K562 (cell line): ENCODE results near the gene UBE2H. TPM values are rescaled to one million over a fixed set of nuclear protein-coding genes. Genes with fewer than 3 reads are reported as not detected.

Source experiments
- BHLHE40 ChIP-seq: IDR thresholded peaks from 2 replicates; pipeline ENCODE4 v1.6.1; 2011; ENCODE audit warnings: low read length, improper control_type of control experiment
- DACH1 ChIP-seq: fragments of 450-650 bp; IDR thresholded peaks from 2 replicates; pipeline ENCODE4 v1.6.1; 2018; ENCODE audit not compliant: partially characterized antibody
- SMARCC2 ChIP-seq: fragments of 450-650 bp; IDR thresholded peaks from 2 replicates; pipeline ENCODE4 v1.6.1; 2017; ENCODE audit warnings: antibody characterized with exemption, moderate library complexity, mild to moderate bottlenecking, low read depth
- SPI1 ChIP-seq: IDR thresholded peaks from 2 replicates; pipeline ENCODE4 v1.6.1; 2011; ENCODE audit warnings: low read depth, low read length, control low read depth, borderline replicate concordance
- TCF3 ChIP-seq: sonication (generic); formaldehyde crosslinking; IDR thresholded peaks from 2 replicates; pipeline ENCODE4 v1.4.0; 2020; ENCODE audit warnings: mild to moderate bottlenecking, missing genetic modification reagents
- ZNF140 ChIP-seq: fragments of 250-450 bp; sonication (Bioruptor Pico); IDR thresholded peaks from 2 replicates; pipeline ENCODE4 v1.8.0; 2021; ENCODE audit warnings: moderate library complexity, mild to moderate bottlenecking, inconsistent platforms
- ZNF263 ChIP-seq: sonication (generic); formaldehyde crosslinking; IDR thresholded peaks from 2 replicates; pipeline ENCODE4 v1.8.0; 2022; ENCODE audit warnings: mild to moderate bottlenecking, missing genetic modification reagents, borderline replicate concordance
- ZZZ3 ChIP-seq: fragments of 450-650 bp; IDR thresholded peaks from 2 replicates; pipeline ENCODE4 v1.6.1; 2016; ENCODE audit warnings: antibody characterized with exemption, mild to moderate bottlenecking, moderate library complexity
- polyA plus RNA-seq, 8 experiments: library from polyadenylated mRNA; depleted of rRNA in 4 of 8; stranded (reverse) in 5 of 8; unstranded in 3 of 8; fragments of >200 nt; fragmentation: Nextera tagmentation in 2 of 8; fragmentation: Illumina TruSeq in 1 of 8; extraction: Ambion mirVana in 2 of 8; extraction: Trizol in 1 of 8; gene quantifications; 2 replicates each; pipeline versions ENCODE4 v1.2.1 to v1.2.3, GENCODE V29; 2011 to 2014; ENCODE audit warnings: inconsistent platforms in 1 of 8, missing spikeins in 1 of 8
- total RNA-seq, 7 experiments: library from RNA; depleted of rRNA in 6 of 7; stranded (reverse); fragments of >200 nt in 6 of 7; fragmentation: Illumina TruSeq in 2 of 7; extraction: Trizol in 2 of 7; gene quantifications; 2 replicates each; pipeline versions ENCODE4 v1.2.1 to v1.2.3, GENCODE V29; 2011 to 2021; ENCODE audit warnings: low replicate concordance in 1 of 7
- TF ChIP-seq, protein P1 (sequence below): sonication (generic); formaldehyde crosslinking; IDR thresholded peaks from 2 replicates; pipeline ENCODE4 v1.8.1; 2023; ENCODE audit warnings: mild to moderate bottlenecking, missing genetic modification reagents
- TF ChIP-seq, protein P2 (sequence below), 2 experiments: fragments of 450-650 bp in 1 of 2; IDR thresholded peaks; 2 replicates each; pipeline ENCODE4 v1.6.1; 2011 to 2017; ENCODE audit warnings: low read depth in 2 of 2, antibody characterized with exemption in 1 of 2, borderline replicate concordance in 1 of 2, low read length in 1 of 2, mild to moderate bottlenecking in 1 of 2, mixed read lengths in 1 of 2; ENCODE audit not compliant: control insufficient read depth in 1 of 2
- TF ChIP-seq, protein P3 (sequence below), 2 experiments: fragments of 150-350 bp in 1 of 2; IDR thresholded peaks; 2 replicates each; pipeline ENCODE4 v1.6.1; 2012 to 2016; ENCODE audit warnings: low read depth in 2 of 2, low read length in 2 of 2, mild to moderate bottlenecking in 1 of 2, moderate library complexity in 1 of 2

The UBE2H gene
- total and polyA plus RNA-seq, 9 of the 15 experiments (the other 6 are each of a cell fraction or from before 2014, with no cell fraction given), result 6.3 to 33.0 (median 13.3) TPM

DNA sequence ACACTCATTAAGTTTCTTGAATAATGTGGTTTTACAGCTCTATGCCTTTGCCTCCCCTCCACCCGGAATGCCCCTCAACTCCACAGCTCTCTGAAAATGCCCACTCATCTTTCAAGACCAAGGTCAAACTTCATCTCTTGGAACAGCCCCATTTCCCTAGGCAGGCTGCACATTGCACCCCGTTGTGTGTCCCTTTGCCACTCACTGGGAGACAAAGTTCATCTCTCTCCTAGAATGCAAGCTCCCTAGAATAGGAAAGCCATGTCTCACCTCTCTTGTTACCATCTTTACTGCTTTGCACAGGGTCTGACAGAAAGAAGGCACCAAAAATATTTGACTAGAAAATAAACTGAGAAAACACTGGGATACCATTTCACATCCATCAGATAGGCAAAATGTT lies 33.3 kb downstream of the UBE2H start (continued):
- TF ChIP-seq, protein P1, sequence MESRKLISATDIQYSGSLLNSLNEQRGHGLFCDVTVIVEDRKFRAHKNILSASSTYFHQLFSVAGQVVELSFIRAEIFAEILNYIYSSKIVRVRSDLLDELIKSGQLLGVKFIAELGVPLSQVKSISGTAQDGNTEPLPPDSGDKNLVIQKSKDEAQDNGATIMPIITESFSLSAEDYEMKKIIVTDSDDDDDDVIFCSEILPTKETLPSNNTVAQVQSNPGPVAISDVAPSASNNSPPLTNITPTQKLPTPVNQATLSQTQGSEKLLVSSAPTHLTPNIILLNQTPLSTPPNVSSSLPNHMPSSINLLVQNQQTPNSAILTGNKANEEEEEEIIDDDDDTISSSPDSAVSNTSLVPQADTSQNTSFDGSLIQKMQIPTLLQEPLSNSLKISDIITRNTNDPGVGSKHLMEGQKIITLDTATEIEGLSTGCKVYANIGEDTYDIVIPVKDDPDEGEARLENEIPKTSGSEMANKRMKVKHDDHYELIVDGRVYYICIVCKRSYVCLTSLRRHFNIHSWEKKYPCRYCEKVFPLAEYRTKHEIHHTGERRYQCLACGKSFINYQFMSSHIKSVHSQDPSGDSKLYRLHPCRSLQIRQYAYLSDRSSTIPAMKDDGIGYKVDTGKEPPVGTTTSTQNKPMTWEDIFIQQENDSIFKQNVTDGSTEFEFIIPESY, result no peak
- TF ChIP-seq DACH1, result no peak
- no peak for TF ChIP-seq ZNF263 (CRISPR knock-in tag)
- no peak for TF ChIP-seq TCF3 (CRISPR knock-in tag)
- TF ChIP-seq ZZZ3, result no peak
- no peak for TF ChIP-seq SPI1
- TF ChIP-seq, protein P2, sequence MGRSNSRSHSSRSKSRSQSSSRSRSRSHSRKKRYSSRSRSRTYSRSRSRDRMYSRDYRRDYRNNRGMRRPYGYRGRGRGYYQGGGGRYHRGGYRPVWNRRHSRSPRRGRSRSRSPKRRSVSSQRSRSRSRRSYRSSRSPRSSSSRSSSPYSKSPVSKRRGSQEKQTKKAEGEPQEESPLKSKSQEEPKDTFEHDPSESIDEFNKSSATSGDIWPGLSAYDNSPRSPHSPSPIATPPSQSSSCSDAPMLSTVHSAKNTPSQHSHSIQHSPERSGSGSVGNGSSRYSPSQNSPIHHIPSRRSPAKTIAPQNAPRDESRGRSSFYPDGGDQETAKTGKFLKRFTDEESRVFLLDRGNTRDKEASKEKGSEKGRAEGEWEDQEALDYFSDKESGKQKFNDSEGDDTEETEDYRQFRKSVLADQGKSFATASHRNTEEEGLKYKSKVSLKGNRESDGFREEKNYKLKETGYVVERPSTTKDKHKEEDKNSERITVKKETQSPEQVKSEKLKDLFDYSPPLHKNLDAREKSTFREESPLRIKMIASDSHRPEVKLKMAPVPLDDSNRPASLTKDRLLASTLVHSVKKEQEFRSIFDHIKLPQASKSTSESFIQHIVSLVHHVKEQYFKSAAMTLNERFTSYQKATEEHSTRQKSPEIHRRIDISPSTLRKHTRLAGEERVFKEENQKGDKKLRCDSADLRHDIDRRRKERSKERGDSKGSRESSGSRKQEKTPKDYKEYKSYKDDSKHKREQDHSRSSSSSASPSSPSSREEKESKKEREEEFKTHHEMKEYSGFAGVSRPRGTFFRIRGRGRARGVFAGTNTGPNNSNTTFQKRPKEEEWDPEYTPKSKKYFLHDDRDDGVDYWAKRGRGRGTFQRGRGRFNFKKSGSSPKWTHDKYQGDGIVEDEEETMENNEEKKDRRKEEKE (IDR thresholded peaks at IDR 0.05; ENCODE audit: borderline replicate concordance in 1 of 2, control insufficient read depth in 1 of 2, low read depth in 2 of 2, low read length in 1 of 2), result no peak
- TF ChIP-seq SMARCC2, result no peak
- TF ChIP-seq, protein P3, sequence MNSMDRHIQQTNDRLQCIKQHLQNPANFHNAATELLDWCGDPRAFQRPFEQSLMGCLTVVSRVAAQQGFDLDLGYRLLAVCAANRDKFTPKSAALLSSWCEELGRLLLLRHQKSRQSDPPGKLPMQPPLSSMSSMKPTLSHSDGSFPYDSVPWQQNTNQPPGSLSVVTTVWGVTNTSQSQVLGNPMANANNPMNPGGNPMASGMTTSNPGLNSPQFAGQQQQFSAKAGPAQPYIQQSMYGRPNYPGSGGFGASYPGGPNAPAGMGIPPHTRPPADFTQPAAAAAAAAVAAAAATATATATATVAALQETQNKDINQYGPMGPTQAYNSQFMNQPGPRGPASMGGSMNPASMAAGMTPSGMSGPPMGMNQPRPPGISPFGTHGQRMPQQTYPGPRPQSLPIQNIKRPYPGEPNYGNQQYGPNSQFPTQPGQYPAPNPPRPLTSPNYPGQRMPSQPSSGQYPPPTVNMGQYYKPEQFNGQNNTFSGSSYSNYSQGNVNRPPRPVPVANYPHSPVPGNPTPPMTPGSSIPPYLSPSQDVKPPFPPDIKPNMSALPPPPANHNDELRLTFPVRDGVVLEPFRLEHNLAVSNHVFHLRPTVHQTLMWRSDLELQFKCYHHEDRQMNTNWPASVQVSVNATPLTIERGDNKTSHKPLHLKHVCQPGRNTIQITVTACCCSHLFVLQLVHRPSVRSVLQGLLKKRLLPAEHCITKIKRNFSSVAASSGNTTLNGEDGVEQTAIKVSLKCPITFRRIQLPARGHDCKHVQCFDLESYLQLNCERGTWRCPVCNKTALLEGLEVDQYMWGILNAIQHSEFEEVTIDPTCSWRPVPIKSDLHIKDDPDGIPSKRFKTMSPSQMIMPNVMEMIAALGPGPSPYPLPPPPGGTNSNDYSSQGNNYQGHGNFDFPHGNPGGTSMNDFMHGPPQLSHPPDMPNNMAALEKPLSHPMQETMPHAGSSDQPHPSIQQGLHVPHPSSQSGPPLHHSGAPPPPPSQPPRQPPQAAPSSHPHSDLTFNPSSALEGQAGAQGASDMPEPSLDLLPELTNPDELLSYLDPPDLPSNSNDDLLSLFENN (IDR thresholded peaks at IDR 0.05; ENCODE audit: low read depth in 2 of 2, low read length in 2 of 2), result no peak
- no peak for TF ChIP-seq BHLHE40
- no peak for TF ChIP-seq ZNF140
